PC-9 (cell line): ENCODE measurements around the gene CKM. TPM values are rescaled to one million over a fixed set of nuclear protein-coding genes. Genes with fewer than 3 reads are reported as not detected.

ENCODE experiments used
- Bru-seq: library from RNA; stranded (reverse); fragments of 400-500 nt; gene quantifications from one replicate; lab custom pipeline; 2021; lab: Mats Ljungman, UMichigan
- BruChase-seq, 2 experiments: library from RNA; stranded (reverse); fragments of 400-500 nt; gene quantifications; one replicate each; lab custom pipeline; 2021; lab: Mats Ljungman, UMichigan
- BruUV-seq: library from RNA; stranded (reverse); fragments of 400-500 nt; replicated peaks from 2 replicates; lab custom pipeline; 2021; lab: Mats Ljungman, UMichigan
- CTCF ChIA-PET: fragments of 300-600 bp; sonication (Branson Sonifier 250); formaldehyde crosslinking; loops from one replicate; lab custom pipeline; 2022; ENCODE audit warnings: antibody characterized with exemption; lab: Charles Lee
- POLR2A ChIA-PET: fragments of 300-600 bp; sonication (Branson Sonifier 250); formaldehyde crosslinking; loops from one replicate; lab custom pipeline; 2022; ENCODE audit warnings: antibody characterized with exemption; ENCODE audit not compliant: unreplicated experiment; lab: Charles Lee
- DNase-seq, 2 experiments: peaks; one replicate each; pipeline versions ENCODE4 v3.0.0 to v3.0.0-alpha.2; 2015 to 2022; ENCODE audit warnings: mixed read lengths in 1 of 2
- H2AFZ ChIP-seq: fragments of 200-600 bp; sonication (generic); 2 replicates; pipeline ENCODE4 v1.8.1; 2017; ENCODE audit warnings: antibody characterized with exemption
- H3F3A ChIP-seq: fragments of 200-600 bp; sonication (generic); 2 replicates; pipeline ENCODE4 v1.8.1; 2017; ENCODE audit warnings: antibody characterized with exemption, mild to moderate bottlenecking, low read depth; ENCODE audit not compliant: insufficient read depth
- H3K27ac ChIP-seq: fragments of 200-600 bp; sonication (generic); 2 replicates; pipeline ENCODE4 v1.6.1; 2016; ENCODE audit warnings: mixed run types
- H3K27me3 ChIP-seq: fragments of 200-600 bp; sonication (generic); 2 replicates; pipeline ENCODE4 v1.6.1; 2016; ENCODE audit warnings: low read depth, mixed run types; ENCODE audit not compliant: insufficient read depth
- H3K36me3 ChIP-seq: fragments of 200-600 bp; sonication (generic); 2 replicates; pipeline ENCODE4 v1.6.1; 2016; ENCODE audit warnings: low read depth, mixed run types
- H3K4me1 ChIP-seq: fragments of 200-600 bp; sonication (generic); replicated peaks from 2 replicates; pipeline ENCODE4 v1.6.1; 2016; ENCODE audit warnings: mixed run types; ENCODE audit not compliant: insufficient read depth
- H3K4me2 ChIP-seq: fragments of 200-600 bp; sonication (generic); 2 replicates; pipeline ENCODE4 v1.6.1; 2017; ENCODE audit warnings: mixed run types
- H3K4me3 ChIP-seq: fragments of 200-600 bp; sonication (generic); 2 replicates; pipeline ENCODE4 v1.6.1; 2016; ENCODE audit warnings: mixed run types
- H3K79me2 ChIP-seq: fragments of 200-600 bp; sonication (generic); 2 replicates; pipeline ENCODE4 v1.6.1; 2017; ENCODE audit warnings: low read depth, mixed run types
- H3K9me2 ChIP-seq: fragments of 200-600 bp; sonication (generic); 2 replicates; pipeline ENCODE4 v1.8.1; 2017; ENCODE audit warnings: mild to moderate bottlenecking; ENCODE audit not compliant: insufficient read depth
- H3K9me3 ChIP-seq: fragments of 200-600 bp; sonication (generic); 2 replicates; pipeline ENCODE4 v1.8.1; 2016; ENCODE audit warnings: low read depth; ENCODE audit not compliant: insufficient read depth
- H4K20me1 ChIP-seq: fragments of 200-600 bp; sonication (generic); 2 replicates; pipeline ENCODE4 v1.8.1; 2017; ENCODE audit not compliant: insufficient read depth
- CTCF ChIP-seq: fragments of 200-600 bp; sonication (generic); conservative IDR thresholded peaks from 2 replicates; pipeline ENCODE4 v1.6.1; 2017; ENCODE audit warnings: mixed run types, antibody characterized with exemption, mild to moderate bottlenecking, moderate library complexity
- EZH2 ChIP-seq: fragments of 200-600 bp; sonication (generic); IDR thresholded peaks from 2 replicates; pipeline ENCODE4 v1.8.0; 2017; ENCODE audit warnings: antibody characterized with exemption, low read depth
- intact Hi-C: fragments of 100-400 bp; cut with micrococcal nuclease; formaldehyde crosslinking; loops from one replicate; pipeline ENCODE4 v1.10.0; 2022; ENCODE audit not compliant: unreplicated experiment
- long read RNA-seq: library from polyadenylated mRNA; stranded (forward); transcript quantifications from one replicate; pipeline ENCODE4 v2.0.0, GENCODE V29; 2022
- total RNA-seq: library from RNA; stranded (reverse); gene quantifications from 2 replicates; pipeline ENCODE4 v1.2.3, GENCODE V29; 2021

Gene CKM
- total RNA-seq: not detected in 2 replicates
- Bru-seq, nascent RNA: percentile 3 among the genes with signal in this experiment
- BruChase-seq, experiment 1, labeled RNA remaining after a 2-hour chase: not detected
- not detected for BruChase-seq, experiment 2, labeled RNA remaining after a 6-hour chase
- long read RNA-seq: 0 reads

- CTCF ChIA-PET: no interaction called here
- Histone ChIP-seq H3K36me3 (no peaks in the 10 kb centered on the region), H3K9me3 (no peaks in the 10 kb centered on the region), H3K4me3 (no peak within 1 kb of the TSS), H2AFZ (no peak within 1 kb of the TSS), H3K79me2 (no peaks in the 10 kb centered on the region), H3K27me3 (no peaks in the 10 kb centered on the region; the same call in 1 of the 2 replicates), H4K20me1 (no peaks in the 10 kb centered on the region), H3K9me2 (no peaks in the 10 kb centered on the region), H3F3A (peaks cover 15% of the 10 kb centered on the region; the same call in 1 of the 2 replicates), H3K4me1 (no peaks in the 10 kb centered on the region; the same call in 1 of the 2 replicates), H3K4me2 (no peak within 1 kb of the TSS), H3K27ac (no peak within 1 kb of the TSS)
- DNase-seq: no peak
- intact Hi-C loops: no loop called here
- TF ChIP-seq EZH2 (no peak), CTCF (no peak)
- no TSS peak for BruUV-seq
- POLR2A ChIA-PET: no interaction called here
Measured at GRCh38 chr19:45322744-45323281, at the start of gene CKM. CKM (minus strand) TSS chr19:45322875; CDS start chr19:45319713, 3,162 bp downstream.

DNA sequence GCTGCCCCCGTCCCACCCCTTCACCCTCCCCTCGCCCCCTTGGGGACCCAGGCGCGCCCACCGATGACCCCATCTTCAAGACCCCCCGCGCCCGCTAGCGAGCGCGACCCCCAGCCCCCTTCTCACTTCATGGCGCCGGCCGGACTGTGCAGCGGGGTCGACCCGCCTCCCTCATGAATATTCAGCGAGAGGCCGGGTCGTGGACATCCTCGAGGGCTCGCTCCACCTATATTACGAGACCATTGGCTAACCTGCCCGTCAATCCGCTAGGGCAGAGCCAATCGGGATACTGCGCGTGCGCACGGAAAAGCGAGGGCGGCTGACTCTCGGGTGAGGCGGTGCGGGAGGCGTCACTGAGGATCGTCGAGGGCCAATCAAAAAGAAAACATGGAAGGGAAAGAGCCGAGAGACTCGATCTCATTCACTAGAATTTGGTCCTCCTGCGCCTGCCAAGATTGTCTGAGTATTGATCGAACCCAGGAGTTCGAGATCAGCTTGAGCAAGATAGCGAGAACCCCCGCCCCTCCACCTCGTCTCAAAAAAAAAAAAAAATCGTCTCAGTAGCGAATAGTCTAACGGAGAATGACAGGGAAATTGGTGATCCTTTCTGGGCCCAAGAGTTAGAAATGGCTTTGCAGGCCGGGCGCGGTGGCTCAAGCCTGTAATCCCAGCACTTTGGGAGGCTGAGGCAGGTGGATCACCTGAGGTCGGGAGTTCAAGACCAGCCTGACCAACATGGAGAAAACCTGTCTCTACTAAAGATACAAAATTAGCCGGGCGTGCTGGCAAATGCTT lies 47.9 kb upstream of the CKM start, which contains the start of gene ERCC2:
ERCC2 (minus strand) TSS at position 164 of the 795 bp plus-strand sequence; CDS start at position 131, 33 bp downstream.
- Histone ChIP-seq H3F3A (peaks cover 6% of the 10 kb centered on the region), H3K9me3 (no peaks in the 10 kb centered on the region), H3K9me2 (no peaks in the 10 kb centered on the region), H3K27me3 (no peaks in the 10 kb centered on the region), H3K4me1 (peaks cover 11% of the 10 kb centered on the region; the same call in 1 of the 2 replicates), H3K79me2 (peaks cover 12% of the 10 kb centered on the region; the same call in 1 of the 2 replicates), H4K20me1 (no peaks in the 10 kb centered on the region), H3K4me3 (peak within 1 kb of the TSS; percentile 71), H2AFZ (peak within 1 kb of the TSS; percentile 94), H3K4me2 (peak within 1 kb of the TSS; percentile 98), H3K36me3 (no peaks in the 10 kb centered on the region), H3K27ac (peak within 1 kb of the TSS; percentile 53)
- TSS peak; percentile 98 for BruUV-seq
- no peak for TF ChIP-seq EZH2
- TF ChIP-seq CTCF: no peak
- ChIA-PET CTCF (interaction anchor here (0.6 kb wide), 1 partner anchor 467 kb away, joined by 3 read pairs; no protein-coding TSS in a partner anchor), POLR2A (interaction anchor here (0.6 to 0.7 kb wide), 4 partner anchors 20 to 97 kb away, joined by 5 to 8 read pairs (median 6); partner anchors contain the start of gene PPP1R13L)
- peak; percentile 96 to 99 for DNase-seq
- intact Hi-C loops: loop anchor here (1.0 kb wide), 1 partner anchor 35 kb away; the partner anchor contains the start of gene PPP1R13L

GRCh38 chr19:45368737-45369340 lies 46.2 kb upstream of the CKM start:
- TF ChIP-seq EZH2 (no peak), CTCF (no peak)
- CTCF ChIA-PET: no interaction called here
- no peaks in the 10 kb centered on the region for H3K9me2 ChIP-seq
- H4K20me1 ChIP-seq: no peaks in the 10 kb centered on the region
- no peak overlapping the region for H3K4me3 ChIP-seq
- intact Hi-C loops: no loop called here
- POLR2A ChIA-PET: interaction anchor here (1.3 kb wide), 1 partner anchor 305 kb away, joined by 3 read pairs; no protein-coding TSS in a partner anchor
- H3K27me3 ChIP-seq: no peaks in the 10 kb centered on the region
- no peaks in the 10 kb centered on the region for H3K36me3 ChIP-seq
- H3K79me2 ChIP-seq: peaks cover 12% of the 10 kb centered on the region; the same call in 1 of the 2 replicates
- H3K4me1 ChIP-seq: peaks cover 16% of the 10 kb centered on the region; the same call in 1 of the 2 replicates
- no peaks in the 10 kb centered on the region for H3K9me3 ChIP-seq
- DNase-seq: no peak
- no peak overlapping the region for H2AFZ ChIP-seq
- no peak overlapping the region for H3K27ac ChIP-seq
- peak overlapping the region; percentile 98; the same call in 1 of the 2 replicates for H3K4me2 ChIP-seq
- BruUV-seq: TSS peak; percentile 29
- H3F3A ChIP-seq: peaks cover 4% of the 10 kb centered on the region
